Measurements from ENCODE around the gene JAML. TPM values are rescaled to one million over a fixed set of nuclear protein-coding genes. Genes with fewer than 3 reads are reported as not detected.

The JAML gene
- total RNA-seq, 1 experiment from 2014 or later = 0.30 TPM

- Histone ChIP-seq H3K27me3 (ENCODE audit: insufficient read depth, low read length) (no peaks in the 10 kb centered on the region), H3K27ac (ENCODE audit: low read depth, low read length) (no peak overlapping the region), H3K9ac (ENCODE audit: low read length) (no peak overlapping the region), H3K4me2 (ENCODE audit: low read length) (no peak overlapping the region), H4K20me1 (ENCODE audit: insufficient read depth) (no peaks in the 10 kb centered on the region), H3K9me3 (ENCODE audit: control insufficient read depth in 1 of 2, insufficient read depth in 1 of 2, low read depth in 1 of 2, low read length in 2 of 2) (no peaks in the 10 kb centered on the region), H3K4me1 (ENCODE audit: control insufficient read depth in 1 of 2, insufficient read depth in 2 of 2, low read length in 2 of 2) (peaks cover 0 to 7% of the 10 kb centered on the region in 2 experiments; a peak in 1 of 4 replicates), H3K9me2 (ENCODE audit: insufficient read depth) (no peaks in the 10 kb centered on the region), H3K36me3 (ENCODE audit: control insufficient read depth in 1 of 2, insufficient read depth in 2 of 2, low read length in 2 of 2) (no peaks in the 10 kb centered on the region), H3K4me3 (replicated peaks in 1 of 2; ENCODE audit: low read depth in 1 of 2, low read length in 2 of 2) (no peak overlapping the region), H2AFZ (ENCODE audit: low read depth, low read length, poor library complexity, severe bottlenecking) (no peak overlapping the region), H3K79me2 (ENCODE audit: insufficient read depth, low read length) (no peaks in the 10 kb centered on the region)
- DNase-seq (ENCODE audit: low read depth, low spot score) (no peak), ATAC-seq (no peak)
- TF ChIP-seq CTCF (IDR thresholded peaks at IDR 0.05 in 2 of 3, conservative IDR thresholded peaks at IDR 0.05 in 1 of 3; ENCODE audit: borderline replicate concordance in 1 of 3, insufficient read depth in 1 of 3, low read depth in 2 of 3, low read length in 2 of 3) (no peak), CEBPB (IDR thresholded peaks at IDR 0.05; ENCODE audit: low read depth) (no peak), EGR1 (IDR thresholded peaks at IDR 0.05; ENCODE audit: low read depth) (no peak), TCF7L2 (IDR thresholded peaks at IDR 0.05; ENCODE audit: borderline replicate concordance, extremely low read depth, insufficient read depth, insufficient read length) (no peak), ZBTB33 (IDR thresholded peaks at IDR 0.05; ENCODE audit: extremely low read depth, insufficient replicate concordance, low read length) (no peak), SP1 (IDR thresholded peaks at IDR 0.05; ENCODE audit: low read depth) (no peak), JUND (IDR thresholded peaks at IDR 0.05) (no peak), POLR2AphosphoS5 (IDR thresholded peaks at IDR 0.05; ENCODE audit: low read depth, low read length) (no peak)
- no TSS peak for BruUV-seq (replicated peaks)
- RAD21 ChIA-PET (ENCODE audit: low non-redundant PET in 1 of 2, low total read pairs in 2 of 2, uncharacterized antibody in 2 of 2, unreplicated experiment in 2 of 2) = interaction anchor here in 1 of 2 experiments (0.6 kb wide), 1 partner anchor 21 kb away, joined by 3 read pairs; no protein-coding TSS in a partner anchor
- POLR2A ChIA-PET = no interaction called here
- intact Hi-C loops (cut with micrococcal nuclease) = loop anchor here (5.0 kb wide), 1 partner anchor 362 kb away; no protein-coding TSS in a partner anchor
- CTCF ChIA-PET = interaction anchor here (1.2 kb wide), 1 partner anchor 11 kb away, joined by 3 read pairs; no protein-coding TSS in a partner anchor
Measured at GRCh38 chr11:118169300-118170140, 55.3 kb downstream of the JAML start.
